HG02571 (cell line): ENCODE measurements around the gene ATP5PF.
"Not testable (repeated sequence)": the region's sequence is repeated elsewhere in the genome, so short reads cannot be mapped to it uniquely, and the experiment has no call there.

Source experiments
- ATAC-seq: cut with Tn5 transposase; IDR thresholded peaks from one replicate; pipeline ENCODE4 v1.9.1; 2021; ENCODE audit warnings: mild to moderate bottlenecking, moderate library complexity; ENCODE audit not compliant: unreplicated experiment

Gene ATP5PF, protein sequence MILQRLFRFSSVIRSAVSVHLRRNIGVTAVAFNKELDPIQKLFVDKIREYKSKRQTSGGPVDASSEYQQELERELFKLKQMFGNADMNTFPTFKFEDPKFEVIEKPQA

GRCh38 chr21:25734904-25735645 is at the start of gene ATP5PF, which contains the start of gene GABPA:
Gene ATP5PF (minus strand): TSS chr21:25734904. CDS start chr21:25729794, 5,110 bp downstream.
Gene GABPA (plus strand): TSS chr21:25734972. CDS start chr21:25741599, 6,627 bp downstream.
- peak; percentile 90 for ATAC-seq

- not testable (repeated sequence) for ATAC-seq
Observed at GRCh38 chr21:25778126-25778875, 43.6 kb upstream of the ATP5PF start.

GRCh38 chr21:25776440-25776839 is 41.7 kb upstream of the ATP5PF start:
- no peak for ATAC-seq

DNA sequence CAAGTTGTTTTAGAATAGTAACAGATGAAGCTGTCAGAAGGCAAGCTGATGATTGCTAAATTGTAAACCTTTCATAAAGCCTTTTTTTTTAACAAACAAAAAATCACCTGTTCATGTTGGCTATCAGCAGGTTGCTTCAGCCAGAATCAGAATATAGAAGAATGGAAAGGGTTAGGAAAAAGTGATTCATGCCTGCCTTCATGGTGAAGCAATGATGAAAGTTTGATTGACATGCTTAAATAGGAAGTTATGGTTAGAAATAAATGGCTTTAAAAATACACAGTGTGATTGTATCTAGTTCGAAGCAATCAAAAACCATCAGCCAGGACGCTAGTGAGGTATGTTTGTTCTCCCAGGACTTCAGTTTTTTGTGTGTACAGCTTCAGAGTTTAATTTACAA is 38.0 kb upstream of the ATP5PF start:
- ATAC-seq: no peak

- ATAC-seq: no peak
Observed at GRCh38 chr21:25767921-25768320, 33.2 kb upstream of the ATP5PF start.

GRCh38 chr21:25764065-25764464 is 29.4 kb upstream of the ATP5PF start:
- no peak for ATAC-seq

DNA sequence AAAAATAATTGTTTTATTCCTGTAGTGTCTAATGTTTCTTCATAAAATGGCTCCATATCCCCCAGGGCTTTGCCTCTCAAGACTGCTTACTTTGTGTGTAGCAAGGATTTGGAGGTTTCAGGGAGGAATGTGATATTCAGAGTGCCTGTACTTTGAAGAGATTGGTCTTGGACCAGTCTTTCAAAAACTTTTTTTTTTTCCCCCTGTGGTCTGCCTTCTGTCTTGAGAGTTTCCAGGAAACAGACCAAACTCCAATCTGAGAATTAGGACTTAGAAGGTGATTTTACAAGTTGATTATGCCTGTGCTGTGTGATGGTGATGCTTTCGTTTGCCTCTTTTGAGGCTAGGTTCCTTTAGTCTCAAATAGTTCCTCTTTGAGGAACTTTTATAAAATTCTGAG is 26.0 kb upstream of the ATP5PF start:
- ATAC-seq: no peak

DNA sequence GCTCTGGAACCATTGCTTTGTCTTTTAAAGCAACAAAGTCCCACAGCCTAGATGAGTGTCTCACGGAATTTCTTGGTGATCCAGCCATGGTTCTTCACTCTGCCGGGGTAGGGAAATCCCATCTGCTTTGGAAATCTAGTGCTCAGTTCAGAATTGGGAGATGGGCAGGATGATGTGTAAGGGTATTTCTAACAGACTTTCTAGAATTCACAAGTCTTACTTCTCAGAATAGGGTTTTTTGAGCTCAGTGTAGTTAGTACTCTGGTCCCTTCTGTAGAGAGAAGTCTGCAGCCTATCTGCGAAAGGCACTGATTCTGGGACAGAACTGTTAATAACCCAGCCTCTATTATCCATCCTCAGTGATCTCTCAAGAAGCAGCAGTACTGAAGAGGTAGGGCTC is 25.4 kb upstream of the ATP5PF start:
- ATAC-seq: no peak

- ATAC-seq: no peak
Observed at GRCh38 chr21:25759573-25759972, 24.9 kb upstream of the ATP5PF start.

DNA sequence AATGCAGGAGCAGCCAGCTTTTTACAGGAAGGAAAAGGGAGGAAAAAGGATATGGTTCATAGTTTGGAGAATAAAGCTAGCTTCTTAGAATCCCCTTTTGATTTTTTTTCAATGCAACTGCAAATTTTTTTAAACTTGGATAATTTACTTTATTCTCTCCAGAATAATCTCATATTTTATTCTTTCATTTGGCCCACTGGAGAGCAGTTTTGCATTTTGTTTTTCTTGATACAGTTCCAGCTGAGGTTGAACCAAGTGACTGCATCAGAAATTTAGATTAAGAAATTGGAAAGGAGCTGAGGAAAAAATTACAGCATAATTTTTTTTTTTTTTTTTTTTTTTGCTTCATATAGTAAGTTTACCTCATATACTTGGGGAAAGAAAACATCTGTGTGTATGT is 22.8 kb upstream of the ATP5PF start:
- no peak for ATAC-seq

- no peak for ATAC-seq
Observed at GRCh38 chr21:25756190-25756932, 21.7 kb upstream of the ATP5PF start.

DNA sequence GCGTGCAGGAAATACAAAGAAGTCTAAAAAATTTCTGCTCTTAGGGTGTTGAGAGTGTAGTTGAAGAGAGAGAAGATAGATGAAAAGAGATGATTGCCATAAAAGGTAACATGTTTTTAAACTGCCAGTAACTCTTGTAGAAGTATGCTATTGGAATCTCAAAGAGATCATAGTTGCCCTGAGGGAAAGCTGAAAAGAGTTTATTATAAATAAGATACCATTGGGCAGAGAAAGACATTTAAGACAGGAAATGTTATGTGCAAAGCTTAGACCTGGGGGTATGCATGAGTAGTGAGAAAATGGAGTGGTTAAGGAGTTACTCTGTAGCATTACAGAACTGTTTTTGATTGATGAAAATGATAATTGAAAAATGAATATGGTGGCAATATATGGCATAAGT is 17.7 kb upstream of the ATP5PF start:
- no peak for ATAC-seq

- no peak for ATAC-seq
Observed at GRCh38 chr21:25750085-25750484, 15.4 kb upstream of the ATP5PF start.

- ATAC-seq: no peak
Observed at GRCh38 chr21:25744854-25745253, 10.2 kb upstream of the ATP5PF start.

GRCh38 chr21:25742900-25743299 is 8.2 kb upstream of the ATP5PF start:
- ATAC-seq: no peak

- no peak for ATAC-seq
Observed at GRCh38 chr21:25737421-25737820, 2.7 kb upstream of the ATP5PF start.

- ATAC-seq: peak; percentile 3
Observed at GRCh38 chr21:25735646-25736597, 1.2 kb upstream of the ATP5PF start.

DNA sequence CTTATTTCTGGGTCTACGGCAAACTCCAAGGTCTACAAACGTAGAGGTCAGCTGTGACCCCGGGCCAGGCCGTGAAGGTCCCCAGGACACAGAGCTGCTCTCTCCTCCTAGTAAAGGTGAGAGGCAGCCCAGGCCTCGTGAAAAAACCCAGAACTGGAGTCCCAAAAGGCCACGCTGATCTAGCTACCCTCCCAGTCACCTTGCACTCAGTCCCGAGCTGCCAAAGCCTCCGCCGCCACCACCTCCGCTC is 125 bp downstream of the ATP5PF start:
- peak; percentile 1 for ATAC-seq

DNA sequence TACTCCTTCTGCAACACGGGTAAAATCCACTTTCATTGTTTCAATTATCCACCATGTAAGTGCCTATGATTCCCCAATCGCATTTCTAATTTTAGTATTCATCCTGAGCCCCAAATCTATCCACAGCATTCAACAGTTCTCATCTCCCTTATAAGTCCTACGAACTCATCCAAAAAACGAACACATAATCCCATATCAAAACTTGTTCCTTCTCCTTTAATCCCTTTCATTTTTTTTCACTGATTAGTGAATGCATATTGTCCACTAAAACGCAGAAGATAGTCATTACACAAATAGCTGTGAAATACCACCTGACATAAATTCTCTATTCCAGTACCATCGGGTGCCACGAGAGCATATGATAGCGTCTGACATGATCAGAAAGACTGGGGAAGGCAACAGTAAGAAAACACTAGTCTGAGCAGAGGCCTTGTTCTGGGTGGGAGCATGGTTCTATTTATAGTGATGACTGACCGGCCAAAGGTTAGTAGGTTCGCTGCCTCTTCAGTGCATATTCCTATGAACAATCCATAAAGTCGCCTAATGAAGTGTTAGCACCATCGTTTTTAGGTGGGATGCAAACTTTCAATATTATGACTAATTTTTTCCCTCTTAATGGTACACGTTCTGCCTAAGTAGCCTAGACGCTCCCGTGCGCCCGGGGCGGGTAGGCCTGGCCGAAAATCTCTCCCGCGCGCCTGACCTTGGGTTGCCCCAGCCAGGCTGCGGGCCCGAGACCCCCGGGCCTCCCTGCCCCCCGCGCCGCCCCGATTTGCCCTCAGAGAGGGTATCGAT is 648 bp downstream of the ATP5PF start:
- peak; percentile 6 for ATAC-seq
